Omental fat pad (tissue), 4 donors: ENCODE data around the gene LMOD2. TPM values are rescaled to one million over a fixed set of nuclear protein-coding genes. Genes with fewer than 3 reads are reported as not detected.

ENCODE experiments used
- ATAC-seq: fragments of 150-250 bp; one replicate; pipeline ENCODE4 v1.9.1; 2016; ENCODE audit warnings: mild to moderate bottlenecking, moderate library complexity; ENCODE audit not compliant: low FRiP score
- DNase-seq: peaks from one replicate; pipeline ENCODE4 v3.0.0-alpha.2; 2019; ENCODE audit warnings: low spot score
- CTCF ChIP-seq, 3 donors: fragments of 450-650 bp; IDR thresholded peaks; one replicate each; pipeline ENCODE4 v1.5.1; 2016 to 2017; ENCODE audit warnings: antibody characterized with exemption in 3 of 3, mild to moderate bottlenecking in 3 of 3, moderate library complexity in 2 of 3
- total RNA-seq, 4 donors: library from RNA; depleted of rRNA; stranded (reverse); fragments of >200 nt; gene quantifications; one replicate each; pipeline ENCODE4 v1.1.0, GENCODE V29; 2016

Gene LMOD2
- total RNA-seq, 4 donors from 2014 or later: not detected

GRCh38 chr7:123666492-123666891 is 10.8 kb downstream of the LMOD2 start:
- ATAC-seq: no peak
- no peak for TF ChIP-seq CTCF (IDR thresholded peaks at IDR 0.05)

GRCh38 chr7:123669485-123669884 is 13.8 kb downstream of the LMOD2 start:
- TF ChIP-seq CTCF (IDR thresholded peaks at IDR 0.05): no peak
- DNase-seq: no peak
- ATAC-seq: no peak

More at GRCh38 chr7:123666492-123666891, 10.8 kb downstream of the LMOD2 start:
- DNase-seq: no peak

GRCh38 chr7:123673137-123673732 is 17.6 kb downstream of the LMOD2 start:
- TF ChIP-seq CTCF (IDR thresholded peaks at IDR 0.05): no peak
- ATAC-seq: no peak
- DNase-seq: no peak

- DNase-seq (no peak), ATAC-seq (no peak)
- TF ChIP-seq CTCF (IDR thresholded peaks at IDR 0.05): no peak
Observed at GRCh38 chr7:123673752-123674398, 18.2 kb downstream of the LMOD2 start.

- TF ChIP-seq CTCF (IDR thresholded peaks at IDR 0.05): no peak
- peak; percentile 34 for ATAC-seq
- DNase-seq: no peak
Observed at GRCh38 chr7:123674399-123675180, 18.9 kb downstream of the LMOD2 start.

- DNase-seq (no peak), ATAC-seq (peak; percentile 77)
- TF ChIP-seq CTCF (IDR thresholded peaks at IDR 0.05): no peak
Observed at GRCh38 chr7:123675181-123675473, 19.5 kb downstream of the LMOD2 start.
